GM23338 (cell line): Measurements from ENCODE around the gene TCFL5. TPM values are rescaled to one million over a fixed set of nuclear protein-coding genes. Genes with fewer than 3 reads are reported as not detected.

Source experiments
- ATAC-seq: fragments of 200-7000 bp; cut with Tn5 transposase; 3 replicates; pipeline ENCODE4 v1.9.1; 2020
- DNase-seq: peaks from one replicate; pipeline ENCODE4 v3.0.0-alpha.2; 2015; ENCODE audit warnings: low spot score
- H2AFZ ChIP-seq: fragments of 200-600 bp; sonication (generic); 2 replicates; pipeline ENCODE4 v1.8.0; 2016; ENCODE audit warnings: antibody characterized with exemption, mild to moderate bottlenecking, moderate library complexity
- H3F3A ChIP-seq: fragments of 200-600 bp; sonication (generic); replicated peaks from 2 replicates; pipeline ENCODE4 v1.8.0; 2017; ENCODE audit warnings: antibody characterized with exemption, mixed run types, low read depth
- H3K27ac ChIP-seq: fragments of 200-600 bp; sonication (generic); 2 replicates; pipeline ENCODE4 v1.6.1; 2016; ENCODE audit warnings: low read depth
- H3K27me3 ChIP-seq: fragments of 200-600 bp; sonication (generic); 2 replicates; pipeline ENCODE4 v1.8.0; 2016; ENCODE audit warnings: mild to moderate bottlenecking, mixed run types, moderate library complexity; ENCODE audit not compliant: insufficient read depth
- H3K36me3 ChIP-seq: fragments of 200-600 bp; sonication (generic); 2 replicates; pipeline ENCODE4 v1.8.0; 2016; ENCODE audit warnings: mild to moderate bottlenecking; ENCODE audit not compliant: insufficient read depth
- H3K4me1 ChIP-seq: fragments of 200-600 bp; sonication (generic); 2 replicates; pipeline ENCODE4 v1.8.0; 2016; ENCODE audit warnings: mild to moderate bottlenecking, moderate library complexity; ENCODE audit not compliant: insufficient read depth
- H3K4me2 ChIP-seq: fragments of 200-600 bp; sonication (generic); 2 replicates; pipeline ENCODE4 v1.7.1; 2017; ENCODE audit warnings: mixed run types
- H3K4me3 ChIP-seq: fragments of 200-600 bp; sonication (generic); 2 replicates; pipeline ENCODE4 v1.6.1; 2016; ENCODE audit warnings: mixed run types
- H3K79me2 ChIP-seq: fragments of 200-600 bp; sonication (generic); replicated peaks from 2 replicates; pipeline ENCODE4 v1.8.0; 2017; ENCODE audit warnings: mild to moderate bottlenecking; ENCODE audit not compliant: insufficient read depth
- H3K9me2 ChIP-seq: fragments of 200-600 bp; sonication (generic); 2 replicates; pipeline ENCODE4 v1.8.0; 2017; ENCODE audit not compliant: insufficient read depth
- H4K20me1 ChIP-seq: fragments of 200-600 bp; sonication (generic); replicated peaks from 2 replicates; pipeline ENCODE4 v1.8.0; 2017; ENCODE audit warnings: mild to moderate bottlenecking; ENCODE audit not compliant: insufficient read depth
- H3K27ac Mint-ChIP-seq: 2 replicates; pipeline ENCODE4 v1.8.0; 2020; ENCODE audit warnings: inconsistent platforms, mild to moderate bottlenecking, moderate library complexity, mixed read lengths
- H3K27me3 Mint-ChIP-seq: 3 replicates; pipeline ENCODE4 v1.8.0; 2022; ENCODE audit warnings: low read depth, mild to moderate bottlenecking, moderate library complexity, mixed read lengths, inconsistent platforms; ENCODE audit not compliant: insufficient read depth, poor library complexity
- H3K36me3 Mint-ChIP-seq: 3 replicates; pipeline ENCODE4 v1.8.0; 2021; ENCODE audit warnings: low read depth, mild to moderate bottlenecking, inconsistent platforms, moderate library complexity, mixed read lengths
- H3K4me1 Mint-ChIP-seq: 3 replicates; pipeline ENCODE4 v1.8.0; 2020; ENCODE audit warnings: mild to moderate bottlenecking, inconsistent platforms, mixed read lengths
- H3K4me3 Mint-ChIP-seq: 3 replicates; pipeline ENCODE4 v1.8.0; 2021; ENCODE audit warnings: moderate library complexity, mild to moderate bottlenecking, inconsistent platforms, mixed read lengths
- H3K9me3 Mint-ChIP-seq: 3 replicates; pipeline ENCODE4 v1.8.0; 2020; ENCODE audit warnings: moderate library complexity, mild to moderate bottlenecking, inconsistent platforms, mixed read lengths
- CREB1 ChIP-seq: fragments of 250-450 bp; sonication (Bioruptor Pico); IDR thresholded peaks from 2 replicates; pipeline ENCODE4 v1.5.0; 2020; ENCODE audit warnings: low read depth, mild to moderate bottlenecking, moderate library complexity
- CTCF ChIP-seq, 2 experiments: fragments of 200-600 bp in 1 of 2; sonication (generic) in 1 of 2; conservative IDR thresholded peaks; 2 replicates each; pipeline versions ENCODE4 v1.5.1 to v1.6.1; 2016 to 2017; ENCODE audit warnings: antibody characterized with exemption in 2 of 2, low read depth in 2 of 2, mild to moderate bottlenecking in 2 of 2, moderate library complexity in 1 of 2
- ETS1 ChIP-seq: IDR thresholded peaks from 2 replicates; pipeline ENCODE4 v1.6.1; 2016; ENCODE audit warnings: antibody characterized with exemption
- EZH2 ChIP-seq: fragments of 200-600 bp; sonication (generic); IDR thresholded peaks from one replicate; pipeline ENCODE4 v1.8.0; 2017; ENCODE audit warnings: antibody characterized with exemption, mild to moderate bottlenecking, low read depth; ENCODE audit not compliant: unreplicated experiment
- EZH2phosphoT487 ChIP-seq: fragments of 200-600 bp; sonication (generic); IDR thresholded peaks from one replicate; pipeline ENCODE4 v1.8.1; 2018; ENCODE audit warnings: antibody characterized with exemption; ENCODE audit not compliant: unreplicated experiment
- JUNB ChIP-seq: IDR thresholded peaks from one replicate; pipeline ENCODE4 v1.6.1; 2016; ENCODE audit warnings: antibody characterized with exemption; ENCODE audit not compliant: unreplicated experiment
- NANOG ChIP-seq: IDR thresholded peaks from 2 replicates; pipeline ENCODE4 v1.6.1; 2016; ENCODE audit warnings: antibody characterized with exemption, borderline replicate concordance
- POLR2AphosphoS5 ChIP-seq: IDR thresholded peaks from 2 replicates; pipeline ENCODE4 v1.6.1; 2016; ENCODE audit warnings: antibody characterized with exemption, low read depth
- REST ChIP-seq: IDR thresholded peaks from one replicate; pipeline ENCODE4 v1.6.1; 2018; ENCODE audit warnings: antibody characterized with exemption; ENCODE audit not compliant: unreplicated experiment
- STAT1 ChIP-seq: IDR thresholded peaks from one replicate; pipeline ENCODE4 v1.6.1; 2016; ENCODE audit warnings: antibody characterized with exemption; ENCODE audit not compliant: unreplicated experiment
- ZNF114 ChIP-seq: fragments of 250-450 bp; sonication (Bioruptor Pico); IDR thresholded peaks from 2 replicates; pipeline ENCODE4 v1.5.0; 2020; ENCODE audit warnings: mild to moderate bottlenecking, moderate library complexity
- ZNF331 ChIP-seq: fragments of 250-450 bp; sonication (Bioruptor Pico); IDR thresholded peaks from 2 replicates; pipeline ENCODE4 v1.5.0; 2020; ENCODE audit warnings: low read depth, mild to moderate bottlenecking, moderate library complexity
- ZNF462 ChIP-seq: fragments of 250-450 bp; sonication (Bioruptor Pico); IDR thresholded peaks from 2 replicates; pipeline ENCODE4 v1.5.0; 2020; ENCODE audit warnings: mild to moderate bottlenecking, moderate library complexity
- polyA plus RNA-seq: library from polyadenylated mRNA; unstranded; fragments of >200 nt; fragmentation: Nextera tagmentation; extraction: Ambion mirVana; gene quantifications from 2 replicates; pipeline ENCODE4 v1.2.1, GENCODE V29; 2016
- total RNA-seq: library from RNA; depleted of rRNA; stranded (reverse); fragments of >200 nt; shearing (Covaris generic); gene quantifications from 2 replicates; pipeline ENCODE4 v1.2.3, GENCODE V29; 2014

The TCFL5 gene
- total and polyA plus RNA-seq, 2 experiments from 2014 or later = 5.8 to 19.3 TPM

GRCh38 chr20:62820962-62821725, 40.5 kb downstream of the TCFL5 start:
- DNase-seq = no peak
- Mint-ChIP-seq H3K4me3 (no peak overlapping the region), H3K36me3 (no peaks in the 10 kb centered on the region), H3K4me1 (peaks cover 8% of the 10 kb centered on the region; the same call in 2 of the 3 replicates), H3K9me3 (no peaks in the 10 kb centered on the region), H3K27me3 (peaks cover 8% of the 10 kb centered on the region), H3K27ac (no peak overlapping the region)
- Histone ChIP-seq H2AFZ (no peak overlapping the region), H4K20me1 (peaks cover 5% of the 10 kb centered on the region; the same call in 1 of the 2 replicates), H3F3A (0 out of 2 replicates have a peak, but pooled peaks cover 4% of the 10 kb centered on the region), H3K27me3 (peaks cover 7% of the 10 kb centered on the region; the same call in 1 of the 2 replicates), H3K36me3 (no peaks in the 10 kb centered on the region), H3K4me2 (no peak overlapping the region), H3K79me2 (peaks cover 8% of the 10 kb centered on the region; the same call in 1 of the 2 replicates), H3K27ac (no peak overlapping the region), H3K4me3 (no peak overlapping the region), H3K4me1 (peaks cover 7% of the 10 kb centered on the region; the same call in 1 of the 2 replicates), H3K9me2 (no peaks in the 10 kb centered on the region)
- TF ChIP-seq NANOG = no peak
- no peak for TF ChIP-seq CTCF (conservative IDR thresholded peaks at IDR 0.05; ENCODE audit: low read depth in 2 of 2)
- no peak for TF ChIP-seq EZH2phosphoT487
- TF ChIP-seq ZNF114 (CRISPR knock-in tag) = no peak
- TF ChIP-seq ETS1 = no peak
- no peak for TF ChIP-seq ZNF462 (CRISPR knock-in tag)
- no peak for TF ChIP-seq JUNB
- TF ChIP-seq EZH2 = no peak
- TF ChIP-seq POLR2AphosphoS5 = no peak
- no peak for TF ChIP-seq STAT1
- no peak for TF ChIP-seq REST
- no peak for TF ChIP-seq CREB1
- no peak for TF ChIP-seq ZNF331 (CRISPR knock-in tag)
- no peak for ATAC-seq
